Panc1 (cell line): ENCODE measurements around the gene IDH2.

ENCODE experiments used
- CTCF ChIP-seq: fragments of 450-650 bp; IDR thresholded peaks from 2 replicates; pipeline ENCODE4 v1.5.1; 2017; ENCODE audit warnings: mild to moderate bottlenecking
- POLR2AphosphoS5 ChIP-seq: IDR thresholded peaks from 2 replicates; pipeline ENCODE4 v1.6.1; 2012; ENCODE audit warnings: mild to moderate bottlenecking, low read depth, low read length, moderate library complexity
- TF ChIP-seq, protein P1 (sequence below), 2 experiments: IDR thresholded peaks; 2 replicates each; pipeline ENCODE4 v1.6.1; 2011 to 2012; ENCODE audit warnings: low read depth in 2 of 2, control low read depth in 1 of 2, low read length in 1 of 2, mild to moderate bottlenecking in 1 of 2, moderate library complexity in 1 of 2; ENCODE audit not compliant: insufficient read depth in 1 of 2

GRCh38 chr15:90037511-90037860 lies 64.8 kb downstream of the IDH2 start:
- no peak for TF ChIP-seq CTCF
- TF ChIP-seq POLR2AphosphoS5, result no peak
- TF ChIP-seq, protein P1, sequence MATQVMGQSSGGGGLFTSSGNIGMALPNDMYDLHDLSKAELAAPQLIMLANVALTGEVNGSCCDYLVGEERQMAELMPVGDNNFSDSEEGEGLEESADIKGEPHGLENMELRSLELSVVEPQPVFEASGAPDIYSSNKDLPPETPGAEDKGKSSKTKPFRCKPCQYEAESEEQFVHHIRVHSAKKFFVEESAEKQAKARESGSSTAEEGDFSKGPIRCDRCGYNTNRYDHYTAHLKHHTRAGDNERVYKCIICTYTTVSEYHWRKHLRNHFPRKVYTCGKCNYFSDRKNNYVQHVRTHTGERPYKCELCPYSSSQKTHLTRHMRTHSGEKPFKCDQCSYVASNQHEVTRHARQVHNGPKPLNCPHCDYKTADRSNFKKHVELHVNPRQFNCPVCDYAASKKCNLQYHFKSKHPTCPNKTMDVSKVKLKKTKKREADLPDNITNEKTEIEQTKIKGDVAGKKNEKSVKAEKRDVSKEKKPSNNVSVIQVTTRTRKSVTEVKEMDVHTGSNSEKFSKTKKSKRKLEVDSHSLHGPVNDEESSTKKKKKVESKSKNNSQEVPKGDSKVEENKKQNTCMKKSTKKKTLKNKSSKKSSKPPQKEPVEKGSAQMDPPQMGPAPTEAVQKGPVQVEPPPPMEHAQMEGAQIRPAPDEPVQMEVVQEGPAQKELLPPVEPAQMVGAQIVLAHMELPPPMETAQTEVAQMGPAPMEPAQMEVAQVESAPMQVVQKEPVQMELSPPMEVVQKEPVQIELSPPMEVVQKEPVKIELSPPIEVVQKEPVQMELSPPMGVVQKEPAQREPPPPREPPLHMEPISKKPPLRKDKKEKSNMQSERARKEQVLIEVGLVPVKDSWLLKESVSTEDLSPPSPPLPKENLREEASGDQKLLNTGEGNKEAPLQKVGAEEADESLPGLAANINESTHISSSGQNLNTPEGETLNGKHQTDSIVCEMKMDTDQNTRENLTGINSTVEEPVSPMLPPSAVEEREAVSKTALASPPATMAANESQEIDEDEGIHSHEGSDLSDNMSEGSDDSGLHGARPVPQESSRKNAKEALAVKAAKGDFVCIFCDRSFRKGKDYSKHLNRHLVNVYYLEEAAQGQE (IDR thresholded peaks at IDR 0.05; ENCODE audit: insufficient read depth in 1 of 2, low read depth in 2 of 2, low read length in 1 of 2), result no peak
